ENCODE measurements around the gene RAB17.
"Not testable (repeated sequence)": the region's sequence is repeated elsewhere in the genome, so short reads cannot be mapped to it uniquely, and the experiment has no call there.

The RAB17 gene

GRCh38 chr2:237597196-237598145 lies 6.9 kb upstream of the RAB17 start:
- H3K27ac ChIP-seq: peak overlapping the region; percentile 40
- no peak for TF ChIP-seq CTCF (IDR thresholded peaks at IDR 0.05)

GRCh38 chr2:237596520-237597195 lies 6.1 kb upstream of the RAB17 start:
- Histone ChIP-seq H3K4me3 (no peak overlapping the region), H3K27ac (peak overlapping the region; percentile 62 to 63)
- TF ChIP-seq CTCF (IDR thresholded peaks at IDR 0.05): no peak
- no peak for DNase-seq (ENCODE audit: low spot score)

More at GRCh38 chr2:237597196-237598145, 6.9 kb upstream of the RAB17 start:
- no peak overlapping the region for H3K4me3 ChIP-seq
- DNase-seq (ENCODE audit: low spot score): no peak

- peak overlapping the region; percentile 80 to 86 for H3K27ac ChIP-seq
- not testable (repeated sequence) for DNase-seq (ENCODE audit: low spot score); H3K4me3 ChIP-seq
These were observed 5.4 kb upstream of the RAB17 start for GRCh38 chr2:237595829-237596519.

GRCh38 chr2:237594514-237594871 lies 4.0 kb upstream of the RAB17 start:
- Histone ChIP-seq H3K27ac (peak overlapping the region; percentile 80 to 86), H3K4me3 (peak overlapping the region; percentile 12)
- no peak for DNase-seq (ENCODE audit: low spot score)
- no peak for TF ChIP-seq CTCF (IDR thresholded peaks at IDR 0.05)

GRCh38 chr2:237593596-237594320 lies 3.2 kb upstream of the RAB17 start:
- Histone ChIP-seq H3K27ac (peak overlapping the region; percentile 80 to 86), H3K4me3 (no peak overlapping the region)
- TF ChIP-seq CTCF (IDR thresholded peaks at IDR 0.05): no peak
- DNase-seq (ENCODE audit: low spot score): no peak

GRCh38 chr2:237593036-237593435 lies 2.5 kb upstream of the RAB17 start:
- Histone ChIP-seq H3K27ac (peak overlapping the region in 1 of 2 donors; percentile 86), H3K4me3 (no peak overlapping the region)
- TF ChIP-seq CTCF (IDR thresholded peaks at IDR 0.05): no peak
- DNase-seq (ENCODE audit: low spot score): no peak

All from coronary artery (tissue), 2 donors.